GM18499 (cell line): Measurements from ENCODE around the gene OPRD1.
"Not testable (repeated sequence)": the region's sequence is repeated elsewhere in the genome, so short reads cannot be mapped to it uniquely, and the experiment has no call there.

Experiments
- ATAC-seq: cut with Tn5 transposase; IDR thresholded peaks from one replicate; pipeline ENCODE4 v1.9.1; 2021; ENCODE audit warnings: moderate number of reproducible peaks; ENCODE audit not compliant: insufficient read depth, unreplicated experiment

OPRD1 gene

DNA sequence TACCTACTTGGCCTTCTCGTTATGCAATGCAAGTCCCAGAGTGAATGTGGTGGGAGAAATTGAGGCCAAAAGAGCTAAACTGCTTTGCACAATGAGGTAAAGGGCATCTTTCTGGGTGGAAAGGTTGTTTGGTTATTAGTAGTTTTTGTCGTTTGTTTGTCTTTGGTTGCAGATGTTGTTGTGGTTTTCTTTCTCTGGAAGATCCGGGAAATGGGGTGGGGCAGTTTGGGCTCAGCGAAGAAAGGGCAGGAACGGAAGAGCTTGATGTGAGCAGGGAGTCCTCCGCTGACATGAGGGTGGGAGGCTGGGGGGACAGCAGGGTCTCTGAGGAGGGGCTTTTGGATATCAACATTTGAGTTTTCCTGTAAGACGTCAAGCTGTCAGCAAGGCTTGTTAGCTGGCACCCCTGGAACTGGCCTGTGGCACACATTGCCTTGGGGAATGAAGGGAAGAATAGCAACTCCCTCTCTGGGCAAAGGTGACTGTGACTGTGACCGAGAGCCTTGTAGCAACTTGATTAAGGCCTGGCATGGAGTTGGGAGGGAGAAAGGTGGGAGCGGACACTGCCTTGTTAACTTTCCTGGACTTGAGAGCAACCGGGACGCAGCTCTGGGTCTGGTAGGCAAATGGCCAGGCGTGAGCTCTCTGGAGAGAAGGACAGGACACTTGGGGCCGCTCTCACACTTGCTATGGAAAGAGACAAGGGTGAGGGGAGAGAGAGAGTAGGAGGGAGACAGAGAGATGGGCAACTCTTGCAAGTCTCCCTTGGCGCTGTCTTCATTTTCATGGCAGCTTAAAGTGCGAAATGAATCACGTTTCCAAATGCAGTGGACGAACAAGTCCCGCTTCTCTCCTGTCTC, 15.4 kb upstream of the OPRD1 start:
- no peak for ATAC-seq

DNA sequence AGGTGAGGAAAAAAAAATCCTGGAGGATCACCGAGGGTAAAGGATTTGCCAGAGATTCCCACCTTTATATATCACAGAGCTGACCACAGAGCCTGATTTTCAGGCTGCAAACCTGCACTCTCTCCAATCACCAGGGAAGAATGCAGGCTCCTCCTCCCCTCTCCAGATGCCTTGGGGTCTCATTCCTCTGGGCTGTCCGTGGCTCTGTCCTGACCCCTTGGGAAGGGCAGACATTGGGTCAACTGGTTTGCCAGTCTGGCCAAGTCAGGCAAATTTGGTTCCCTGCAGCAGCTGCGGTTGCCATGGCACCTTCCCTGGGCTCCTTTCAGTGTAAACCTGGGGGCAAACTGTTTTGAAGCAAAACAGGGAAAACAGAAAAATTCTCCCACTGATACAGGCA, 11.6 kb upstream of the OPRD1 start:
- no peak for ATAC-seq

DNA sequence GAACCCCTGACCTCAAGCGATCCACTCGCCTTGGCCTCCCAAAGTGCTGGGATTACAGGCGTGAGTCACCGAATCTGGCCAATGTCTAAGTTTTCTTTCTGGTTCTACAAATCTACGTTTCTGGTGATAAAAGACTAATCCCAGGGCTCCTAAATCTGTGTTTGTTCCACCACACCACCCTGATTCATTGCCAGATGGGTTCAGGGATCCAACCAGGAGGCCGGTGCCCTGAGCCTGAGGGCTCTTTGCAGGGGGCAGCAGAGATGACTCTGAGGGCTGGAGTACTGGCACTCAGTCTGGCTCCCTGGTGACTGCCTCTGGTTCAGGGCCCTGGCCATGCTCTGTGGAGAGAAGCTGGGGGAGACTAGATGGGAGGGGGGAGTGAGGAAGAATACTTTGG, 10.5 kb upstream of the OPRD1 start:
- no peak for ATAC-seq

DNA sequence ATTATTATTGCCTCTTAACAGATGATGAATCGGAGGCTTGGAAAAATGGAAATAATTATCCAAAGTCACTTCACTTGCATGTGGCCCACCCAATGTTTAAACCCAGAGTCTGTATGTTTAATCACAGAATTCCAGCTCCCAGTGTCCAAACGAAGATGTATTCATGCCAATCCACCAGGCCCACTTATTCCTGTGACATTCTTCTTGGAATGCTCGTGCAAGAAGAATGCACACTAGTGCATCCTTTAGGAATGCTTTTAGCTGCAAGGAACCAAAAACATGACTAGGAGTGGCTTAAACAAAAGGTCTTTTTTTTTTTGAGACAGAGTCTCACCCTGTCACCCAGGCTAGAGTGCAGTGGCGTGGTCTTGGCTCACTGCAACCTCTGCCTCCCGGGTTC, 8.9 kb upstream of the OPRD1 start:
- no peak for ATAC-seq

DNA sequence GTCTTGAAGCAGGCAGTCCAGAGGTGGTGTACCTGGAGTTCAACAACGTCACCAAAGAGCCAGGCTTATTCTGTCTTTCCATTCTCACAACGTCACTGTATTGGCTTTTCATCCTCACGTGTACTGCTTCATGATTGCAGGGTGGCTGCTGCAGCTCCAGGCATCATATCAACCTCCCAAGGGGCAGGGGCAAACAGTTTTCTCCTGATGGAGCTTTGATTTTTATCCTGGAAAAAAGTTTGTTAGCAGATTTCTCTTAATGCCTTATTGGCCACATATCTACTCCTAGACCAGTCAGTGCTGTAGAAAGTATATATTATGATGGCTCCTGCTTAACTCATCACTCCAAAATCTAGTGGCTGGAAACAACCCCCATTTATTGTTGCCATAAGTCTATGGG, 8.3 kb upstream of the OPRD1 start:
- no peak for ATAC-seq

DNA sequence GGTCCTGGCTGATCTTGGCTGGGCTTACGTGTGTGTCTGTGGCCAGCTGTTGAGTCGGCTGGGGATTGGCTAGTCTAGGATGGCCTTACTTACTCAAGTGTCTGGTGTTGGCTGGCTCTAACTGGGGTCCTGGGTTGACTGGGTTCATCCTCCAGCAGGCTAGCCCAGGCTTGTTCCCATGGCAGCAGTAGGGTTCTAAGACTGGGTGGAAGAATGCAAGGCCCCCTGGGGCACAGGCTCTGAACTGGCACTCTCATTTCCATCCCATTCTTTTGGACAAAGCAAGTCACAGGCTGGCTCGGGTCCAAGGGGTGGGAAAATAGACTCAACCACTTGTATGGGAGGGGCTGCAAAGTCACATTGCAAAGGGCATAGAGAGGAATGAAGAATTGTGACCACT, 7.9 kb upstream of the OPRD1 start:
- ATAC-seq, result no peak

DNA sequence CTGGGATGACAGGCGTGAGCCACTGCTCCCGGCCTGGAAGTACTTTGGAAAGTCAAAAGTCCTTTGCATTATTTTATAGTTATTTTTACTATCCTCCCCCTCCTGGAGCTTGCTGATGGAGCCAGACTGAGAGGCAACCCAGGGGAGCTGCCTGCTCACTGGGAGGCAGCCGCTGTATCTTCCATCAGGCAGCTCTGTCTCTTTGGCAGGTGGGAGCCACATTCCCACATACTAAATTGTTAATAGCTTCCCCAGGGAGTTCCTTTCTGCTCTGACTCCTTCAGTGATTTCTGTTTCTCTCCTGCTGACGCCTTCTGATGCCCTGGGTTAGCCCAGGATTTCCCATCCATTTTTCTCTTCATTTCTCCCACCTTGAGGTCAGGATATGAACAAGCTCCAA, 4.9 kb upstream of the OPRD1 start:
- ATAC-seq, result no peak

DNA sequence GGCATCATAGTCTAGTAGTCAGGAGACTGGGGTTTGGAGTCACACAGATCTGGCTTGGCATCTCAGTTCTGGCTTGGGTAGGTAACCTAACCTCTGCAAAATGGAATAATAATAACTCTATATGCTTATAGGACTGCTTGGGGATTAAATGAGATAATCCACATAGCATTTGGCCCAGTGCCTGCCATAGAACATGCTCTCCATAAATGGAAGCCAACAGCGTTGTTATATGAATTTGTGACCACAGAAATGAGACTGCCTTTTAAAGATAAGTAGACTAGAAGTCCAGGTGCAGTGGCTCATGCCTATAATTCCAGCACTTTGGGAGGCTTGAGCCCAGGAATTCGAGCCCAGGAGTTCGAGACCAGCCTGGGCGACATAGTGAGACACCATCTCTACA, 4.0 kb upstream of the OPRD1 start:
- no peak for ATAC-seq

DNA sequence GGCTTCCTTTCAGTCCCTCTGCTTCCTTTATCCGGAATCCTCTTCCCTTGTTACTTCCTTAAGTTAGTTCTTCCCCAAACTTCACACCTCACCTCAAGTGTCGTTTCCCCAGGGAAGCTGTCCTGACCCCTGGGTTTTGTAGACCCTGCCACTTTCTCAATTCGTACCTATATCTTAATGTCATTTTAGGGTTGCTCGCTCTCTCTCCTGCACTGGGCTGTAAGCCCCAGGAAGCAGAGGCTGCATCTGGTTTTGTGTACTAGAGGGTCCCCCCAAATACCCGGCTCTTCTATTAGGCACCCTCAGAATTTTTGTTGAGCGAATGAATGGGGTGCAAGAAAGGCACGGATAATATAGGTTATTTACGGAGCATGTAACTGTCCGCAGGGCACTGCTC, 603 bp upstream of the OPRD1 start:
- no peak for ATAC-seq

DNA sequence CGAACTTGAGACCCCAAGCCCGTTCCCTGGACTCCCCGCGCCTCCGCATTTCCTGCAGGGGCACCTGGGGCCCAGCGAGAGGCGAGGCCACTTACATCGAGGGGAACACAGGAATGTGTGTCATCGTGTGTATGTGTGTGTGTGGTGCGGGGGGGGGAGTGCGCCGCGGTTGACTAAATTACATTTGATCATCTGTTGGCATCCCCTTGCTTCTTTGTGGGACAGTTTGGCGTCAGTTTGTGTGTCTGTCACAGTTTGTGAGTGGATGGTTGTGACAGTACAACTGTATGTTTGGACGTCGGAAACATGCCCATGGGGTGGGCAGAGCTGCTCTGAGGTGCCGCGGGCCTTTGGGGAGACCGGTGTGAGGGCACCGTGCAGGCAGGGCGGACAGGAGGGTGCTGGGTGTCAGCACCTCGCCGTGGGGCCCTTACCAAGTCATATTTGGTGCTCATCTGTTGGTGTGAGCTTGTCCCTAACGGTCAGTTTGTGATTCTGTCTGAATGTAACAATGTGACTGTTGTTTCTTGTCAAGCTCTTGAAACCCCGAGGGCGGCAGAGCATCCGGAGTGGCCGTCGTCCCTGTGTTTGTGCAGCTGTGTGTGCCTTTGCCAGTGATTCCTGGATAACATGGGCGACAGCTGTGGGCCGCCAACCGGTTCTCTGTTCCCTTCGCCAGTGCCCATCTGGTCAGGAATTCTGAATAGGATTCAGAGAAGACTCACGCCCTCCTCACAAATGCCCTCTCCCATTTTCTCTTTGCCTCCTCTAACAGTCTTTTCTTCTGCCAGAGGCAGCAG, 899 bp downstream of the OPRD1 start:
- ATAC-seq, result no peak

DNA sequence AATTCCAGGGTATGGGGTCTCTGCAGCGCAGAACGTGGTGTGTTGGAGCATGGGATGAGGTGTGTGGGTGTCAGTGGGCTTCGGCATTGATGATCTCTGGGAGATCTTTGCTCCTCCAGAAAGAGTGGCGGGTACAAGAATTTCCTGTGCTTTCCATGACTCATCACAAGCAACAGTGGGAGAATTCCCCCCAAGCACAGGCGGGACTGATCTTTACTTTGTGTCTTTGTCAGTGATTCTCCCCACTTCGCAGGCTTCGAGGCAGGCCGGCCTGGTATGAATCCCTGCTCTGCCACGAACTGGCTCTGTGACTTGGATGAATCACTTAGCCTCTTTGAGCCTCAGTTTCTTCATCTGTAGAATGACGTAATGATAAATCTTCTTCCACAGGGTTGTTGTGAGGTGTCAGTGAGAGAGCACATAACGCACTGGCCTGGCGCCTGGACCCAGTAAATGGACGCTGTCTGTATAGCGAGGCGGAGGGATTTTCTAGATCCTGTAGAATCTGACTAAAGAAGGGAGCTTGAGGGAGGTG, 2.0 kb downstream of the OPRD1 start:
- ATAC-seq, result no peak

DNA sequence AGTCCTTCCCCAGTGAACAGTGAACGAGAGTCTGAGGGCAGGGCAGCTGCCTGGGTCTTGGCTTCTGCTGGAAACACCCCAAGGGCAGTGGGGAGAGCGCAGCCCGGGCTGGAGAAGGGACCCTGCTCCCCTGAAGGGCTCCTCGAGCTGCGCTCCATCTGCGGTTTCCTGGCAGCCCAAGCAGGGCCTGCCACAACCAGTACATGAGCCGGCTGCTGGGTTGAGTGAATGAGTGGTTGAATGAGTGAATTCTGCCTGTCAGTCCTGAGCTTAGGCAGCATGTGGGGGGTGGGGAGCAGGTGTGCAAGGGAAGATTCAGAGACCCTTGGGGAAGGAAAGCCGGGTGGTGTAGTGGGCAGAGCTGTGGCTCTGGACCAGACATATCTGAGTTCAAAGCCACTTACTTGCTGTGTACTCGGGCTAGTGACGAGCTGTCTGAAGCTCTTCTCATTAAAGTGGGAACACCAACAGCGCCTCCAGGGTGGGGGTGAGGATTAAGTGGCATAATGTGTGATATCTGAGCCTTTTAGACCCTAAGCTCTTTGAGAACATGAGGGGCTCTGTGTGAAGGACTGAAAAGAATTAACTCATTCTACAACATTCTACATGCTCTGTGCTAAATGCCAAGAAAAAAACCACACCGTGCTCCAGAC, 3.7 kb downstream of the OPRD1 start:
- no peak for ATAC-seq

DNA sequence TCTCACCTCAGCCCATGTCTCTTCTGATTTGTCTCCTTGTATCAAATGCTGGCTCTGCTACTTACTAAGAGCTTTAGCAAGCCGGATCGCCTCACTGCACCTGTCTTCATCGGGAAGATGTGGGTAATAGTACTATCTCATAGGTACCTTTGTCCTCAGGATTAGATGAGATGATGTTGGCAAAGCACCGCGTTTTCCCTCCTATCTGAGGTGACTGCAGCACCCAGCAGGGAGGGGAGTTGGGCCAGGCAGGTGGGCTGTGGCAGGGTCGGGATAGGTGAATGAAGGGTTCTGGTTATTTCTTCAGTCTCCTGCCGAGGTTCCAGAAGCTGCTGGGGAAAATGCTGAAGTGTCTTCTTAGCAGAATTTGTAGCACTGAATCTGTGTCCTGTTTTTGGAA, 5.2 kb downstream of the OPRD1 start:
- no peak for ATAC-seq

DNA sequence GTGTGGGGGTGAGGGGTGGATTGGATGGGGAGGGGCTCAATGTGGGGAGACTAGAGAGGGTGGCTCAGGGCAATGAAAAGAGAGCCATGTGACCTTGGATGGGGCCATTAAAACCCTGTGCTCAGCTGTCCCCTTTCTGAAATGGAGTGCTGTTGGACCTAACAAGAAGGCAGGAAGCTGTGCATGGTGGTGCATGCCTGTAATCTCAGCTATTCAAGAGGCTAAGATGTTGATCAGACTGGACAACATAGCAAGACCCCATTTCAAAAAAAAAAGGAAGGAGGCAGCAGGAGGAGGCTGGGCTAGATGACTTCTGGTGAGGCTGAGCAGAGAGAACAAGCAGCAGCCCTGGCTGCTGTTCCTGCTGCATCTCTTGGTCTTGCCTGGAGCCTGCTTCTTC, 7.0 kb downstream of the OPRD1 start:
- no peak for ATAC-seq

DNA sequence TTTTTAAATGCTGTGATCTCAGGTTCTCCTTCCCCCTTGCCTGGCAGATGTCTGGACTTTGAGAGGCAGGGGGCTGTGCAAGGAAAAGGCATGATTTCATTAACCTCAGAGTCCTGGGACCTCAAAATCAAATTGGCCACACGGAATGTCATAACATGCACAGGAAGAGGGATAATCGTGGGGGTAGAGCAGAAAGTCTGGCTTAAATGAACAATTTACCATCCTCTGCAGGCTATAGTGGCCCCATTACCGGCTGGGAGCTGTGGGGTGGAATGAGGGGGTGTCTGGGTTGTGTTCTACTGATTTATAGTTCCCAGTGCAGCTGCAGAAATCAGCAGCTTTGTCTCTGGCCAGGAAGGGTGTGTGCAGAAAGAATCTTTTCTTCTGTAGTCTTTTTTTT, 10.8 kb downstream of the OPRD1 start:
- no peak for ATAC-seq

DNA sequence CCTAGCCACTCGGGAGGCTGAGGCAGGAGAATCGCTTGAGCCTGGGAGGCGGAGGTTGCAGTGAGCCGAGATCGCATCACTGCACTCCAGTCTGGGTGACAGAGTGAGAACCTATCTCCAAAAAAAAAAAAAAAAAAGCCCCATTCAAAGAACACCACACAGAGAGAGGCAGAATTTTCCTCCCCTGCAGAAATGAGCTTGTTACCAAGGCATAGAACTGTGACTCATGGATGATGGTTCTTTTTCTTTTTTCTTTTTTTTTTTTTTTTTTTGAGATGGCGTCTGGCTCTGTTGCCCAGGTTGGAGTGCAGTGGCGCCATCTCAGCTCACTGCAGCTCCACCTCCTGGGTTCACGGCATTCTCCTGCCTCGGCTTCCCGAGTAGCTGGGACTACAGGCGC, 12.1 kb downstream of the OPRD1 start:
- not testable (repeated sequence) for ATAC-seq

DNA sequence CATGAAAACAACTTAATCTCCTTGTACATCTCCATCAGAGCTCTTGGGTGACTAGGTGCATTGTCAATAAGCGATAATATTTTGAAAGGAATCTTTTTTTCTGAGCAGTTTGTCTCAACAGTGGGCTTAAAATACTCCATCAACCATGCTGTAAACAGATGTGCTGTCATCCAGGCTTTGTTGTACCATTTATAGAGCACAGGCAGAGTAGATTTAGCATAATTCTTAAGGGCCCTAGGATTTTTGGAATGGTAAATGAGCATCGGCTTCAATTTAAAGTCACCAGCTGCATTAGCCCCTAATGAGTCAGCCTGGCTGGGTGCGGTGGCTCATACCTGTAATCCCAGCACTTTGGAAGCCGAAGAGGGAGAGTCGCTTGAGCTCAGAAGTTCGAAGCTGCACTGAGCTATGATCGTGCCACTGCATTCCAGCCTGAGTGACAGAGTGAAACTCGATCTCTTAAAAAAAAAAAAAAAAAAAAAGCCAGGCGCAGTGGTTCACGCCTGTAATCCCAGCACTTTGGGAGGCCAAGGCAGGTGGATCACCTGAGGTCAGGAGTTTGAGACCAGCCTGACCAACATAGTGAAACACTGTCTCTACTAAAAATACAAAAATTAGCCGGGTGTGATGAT, 16.4 kb downstream of the OPRD1 start:
- ATAC-seq, result not testable (repeated sequence)

DNA sequence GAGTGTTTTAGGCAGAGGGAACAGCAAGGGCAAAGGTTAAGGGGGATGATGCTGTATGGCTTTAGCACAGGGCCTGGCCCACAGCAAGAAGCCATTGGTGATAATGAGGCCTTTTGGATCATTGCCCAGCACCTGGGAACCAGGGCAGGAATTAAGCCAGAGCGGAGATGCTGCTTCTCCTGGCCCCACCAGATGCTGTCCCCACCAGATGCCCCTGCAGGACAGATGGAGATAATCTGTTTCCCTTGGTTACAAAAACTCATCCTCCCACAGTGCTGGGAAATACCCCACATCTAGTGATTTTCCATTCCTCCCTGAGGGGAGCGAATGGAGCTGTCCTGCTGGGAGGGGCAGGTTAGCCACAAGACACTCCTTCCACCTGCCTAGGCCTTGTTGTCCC, 18.8 kb downstream of the OPRD1 start:
- ATAC-seq, result no peak

DNA sequence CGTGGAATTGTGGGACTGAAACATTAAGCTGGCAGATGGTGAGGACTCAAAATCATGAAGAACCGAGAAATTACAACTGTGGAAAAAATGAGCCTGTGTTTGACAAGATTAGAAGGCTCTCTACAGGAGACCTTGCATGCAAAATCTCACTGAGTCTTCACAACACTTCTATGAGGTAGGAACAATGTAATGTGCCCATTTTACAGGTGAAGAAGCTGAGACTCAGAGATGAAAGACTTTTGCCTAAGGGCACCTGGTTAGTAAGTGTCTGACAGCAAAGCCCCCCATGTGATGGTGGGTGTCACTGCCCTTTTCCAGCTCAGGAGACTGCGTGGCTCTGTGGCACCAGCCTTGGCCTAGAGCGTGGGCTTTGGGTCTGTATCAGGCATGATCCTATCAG, 21.0 kb downstream of the OPRD1 start:
- no peak for ATAC-seq

DNA sequence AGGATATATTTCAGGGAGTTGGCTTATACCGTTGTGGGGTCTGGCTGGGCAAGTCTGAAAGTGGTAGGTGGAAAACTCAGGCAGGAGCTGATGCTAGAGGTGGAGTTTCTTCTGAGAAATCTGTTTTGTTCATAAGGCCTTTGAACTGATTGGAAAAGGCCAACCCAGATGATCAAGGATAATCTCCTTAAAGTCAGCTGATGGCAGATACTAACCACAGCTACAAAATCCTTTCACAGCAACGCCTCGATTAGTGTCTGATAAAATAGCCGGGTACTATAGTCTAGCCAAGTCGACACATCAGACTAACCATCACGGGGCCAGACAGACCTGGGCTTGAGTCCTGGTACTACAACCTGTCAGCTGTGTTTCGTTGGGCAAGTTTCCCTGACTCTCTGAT, 21.4 kb downstream of the OPRD1 start:
- ATAC-seq, result no peak

DNA sequence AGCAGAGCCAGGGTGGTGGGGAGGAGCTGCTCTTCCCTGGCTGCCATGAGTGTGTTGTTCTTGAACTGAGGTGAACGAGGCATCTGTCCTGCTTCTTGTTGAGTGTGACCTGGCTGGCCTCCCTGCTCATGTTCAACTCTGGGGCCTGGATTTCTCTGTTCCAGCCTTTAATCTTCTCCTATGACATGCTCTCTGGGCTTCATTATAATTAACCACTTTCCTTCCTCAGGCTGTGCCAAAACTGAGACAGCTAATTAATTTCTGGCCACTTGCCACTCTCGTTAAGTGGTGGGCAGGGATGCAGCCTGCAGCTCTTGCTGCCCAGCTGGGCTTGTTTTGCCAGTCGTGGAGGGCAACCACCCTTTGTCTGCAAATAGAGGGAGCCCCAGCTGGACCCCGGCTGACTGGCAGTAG, 23.3 kb downstream of the OPRD1 start:
- ATAC-seq, result no peak
